Activated CD4-positive, alpha-beta memory T cell treated with anti-CD3 and anti-CD28 coated beads, Interleukin-2, amount 10 ng/mL, durations not matched to agents 7 days and 5 days (primary cell): ENCODE results near the gene RPP40. TPM values are rescaled to one million over a fixed set of nuclear protein-coding genes. Genes with fewer than 3 reads are reported as not detected.
"Not testable (repeated sequence)": the region's sequence is repeated elsewhere in the genome, so short reads cannot be mapped to it uniquely, and the experiment has no call there.

Experiments used
- CTCF ChIA-PET: fragments of 350-600 bp; sonication (Branson Sonifier 250); formaldehyde crosslinking; loops from one replicate; lab custom pipeline; 2021; ENCODE audit warnings: antibody characterized with exemption, inconsistent platforms; lab: Charles Lee
- POLR2A ChIA-PET: fragments of 350-600 bp; sonication (Branson Sonifier 250); formaldehyde crosslinking; loops from one replicate; lab custom pipeline; 2021; ENCODE audit warnings: antibody characterized with exemption; lab: Charles Lee
- DNase-seq: peaks from one replicate; pipeline ENCODE4 v3.0.0-alpha.2; 2020
- H3K27ac Mint-ChIP-seq: one replicate; pipeline ENCODE4 v1.8.0; 2021; ENCODE audit warnings: mild to moderate bottlenecking, mixed read lengths
- H3K27me3 Mint-ChIP-seq: one replicate; pipeline ENCODE4 v1.8.0; 2021; ENCODE audit warnings: mixed read lengths
- H3K36me3 Mint-ChIP-seq: one replicate; pipeline ENCODE4 v1.8.0; 2021; ENCODE audit warnings: low read depth, mixed read lengths
- H3K4me1 Mint-ChIP-seq: one replicate; pipeline ENCODE4 v1.8.0; 2021; ENCODE audit warnings: mixed read lengths
- H3K4me3 Mint-ChIP-seq: one replicate; pipeline ENCODE4 v1.8.0; 2021; ENCODE audit warnings: mild to moderate bottlenecking, mixed read lengths
- H3K9me3 Mint-ChIP-seq: one replicate; pipeline ENCODE4 v1.8.0; 2021; ENCODE audit warnings: mixed read lengths
- total RNA-seq, 2 experiments: library from RNA; stranded (reverse); gene quantifications; one replicate each; pipeline ENCODE4 v1.2.3, GENCODE V29; 2021

The RPP40 gene
- total RNA-seq, 2 experiments from 2014 or later = 2.1 to 3.4 TPM

- Mint-ChIP-seq H3K36me3 (peaks cover under 1% of the 10 kb centered on the region), H3K9me3 (no peaks in the 10 kb centered on the region), H3K27ac (no peak overlapping the region), H3K27me3 (peaks cover 3% of the 10 kb centered on the region), H3K4me1 (peaks cover 16% of the 10 kb centered on the region), H3K4me3 (no peak overlapping the region)
- DNase-seq = no peak
- POLR2A ChIA-PET = no interaction called here
- CTCF ChIA-PET = interaction anchor here (0.9 to 1.2 kb wide), 2 partner anchors 12 to 25 kb away, joined by 3 to 5 read pairs; no protein-coding TSS in a partner anchor
These were observed 2.4 kb upstream of the RPP40 start for GRCh38 chr6:5006222-5006621.

GRCh38 chr6:5005038-5005433 lies 1.2 kb upstream of the RPP40 start:
- H3K27me3 Mint-ChIP-seq, H3K9me3 Mint-ChIP-seq, POLR2A ChIA-PET, H3K36me3 Mint-ChIP-seq, H3K4me3 Mint-ChIP-seq, H3K27ac Mint-ChIP-seq, DNase-seq: not testable (repeated sequence)
- peaks cover 16% of the 10 kb centered on the region for H3K4me1 Mint-ChIP-seq
- CTCF ChIA-PET = interaction anchor here (0.9 to 2.4 kb wide), 3 partner anchors 9 to 26 kb away, joined by 3 to 10 read pairs (median 5); no protein-coding TSS in a partner anchor

- POLR2A ChIA-PET = no interaction called here
- CTCF ChIA-PET = interaction anchor here (1.1 to 2.4 kb wide), 3 partner anchors 9 to 38 kb away, joined by 3 to 10 read pairs (median 5); no protein-coding TSS in a partner anchor
- H3K27me3 Mint-ChIP-seq = no peaks in the 10 kb centered on the region
- no peaks in the 10 kb centered on the region for H3K9me3 Mint-ChIP-seq
- H3K36me3 Mint-ChIP-seq = peaks cover 4% of the 10 kb centered on the region
- H3K4me3 Mint-ChIP-seq = peak overlapping the region; percentile 91
- DNase-seq = no peak
- peak overlapping the region; percentile 86 for H3K27ac Mint-ChIP-seq
- peaks cover 16% of the 10 kb centered on the region for H3K4me1 Mint-ChIP-seq
These were observed 668 bp upstream of the RPP40 start for GRCh38 chr6:5004373-5005037.

GRCh38 chr6:4999586-4999985 lies 4.3 kb downstream of the RPP40 start:
- H3K4me3 Mint-ChIP-seq = no peak overlapping the region
- H3K4me1 Mint-ChIP-seq = peaks cover 14% of the 10 kb centered on the region
- POLR2A ChIA-PET = interaction anchor here (0.7 kb wide), 1 partner anchor 226 kb away, joined by 3 read pairs; no protein-coding TSS in a partner anchor
- H3K27me3 Mint-ChIP-seq = no peaks in the 10 kb centered on the region
- H3K9me3 Mint-ChIP-seq = no peaks in the 10 kb centered on the region
- H3K27ac Mint-ChIP-seq = no peak overlapping the region
- DNase-seq = no peak
- CTCF ChIA-PET = no interaction called here
- H3K36me3 Mint-ChIP-seq = peaks cover 7% of the 10 kb centered on the region

- Mint-ChIP-seq H3K9me3 (no peaks in the 10 kb centered on the region), H3K27me3 (no peaks in the 10 kb centered on the region), H3K4me3 (no peak overlapping the region), H3K27ac (no peak overlapping the region), H3K4me1 (peaks cover 4% of the 10 kb centered on the region), H3K36me3 (peaks cover 7% of the 10 kb centered on the region)
- CTCF ChIA-PET = no interaction called here
- POLR2A ChIA-PET = no interaction called here
- DNase-seq = no peak
These were observed 6.0 kb downstream of the RPP40 start for GRCh38 chr6:4997862-4998261.

GRCh38 chr6:4994741-4995140 lies 9.1 kb downstream of the RPP40 start:
- ChIA-PET CTCF (no interaction called here), POLR2A (no interaction called here)
- DNase-seq = no peak
- H3K4me3 Mint-ChIP-seq = no peak overlapping the region
- no peak overlapping the region for H3K27ac Mint-ChIP-seq
- no peaks in the 10 kb centered on the region for H3K9me3 Mint-ChIP-seq
- H3K4me1 Mint-ChIP-seq = no peaks in the 10 kb centered on the region
- H3K36me3 Mint-ChIP-seq = peaks cover 7% of the 10 kb centered on the region
- no peaks in the 10 kb centered on the region for H3K27me3 Mint-ChIP-seq

GRCh38 chr6:4987432-4987831 lies 16.4 kb downstream of the RPP40 start:
- peaks cover 4% of the 10 kb centered on the region for H3K36me3 Mint-ChIP-seq
- DNase-seq = no peak
- ChIA-PET POLR2A (no interaction called here), CTCF (no interaction called here)
- no peak overlapping the region for H3K27ac Mint-ChIP-seq
- H3K4me3 Mint-ChIP-seq = no peak overlapping the region
- peaks cover 4% of the 10 kb centered on the region for H3K9me3 Mint-ChIP-seq
- no peaks in the 10 kb centered on the region for H3K4me1 Mint-ChIP-seq
- H3K27me3 Mint-ChIP-seq = no peaks in the 10 kb centered on the region

- H3K27me3 Mint-ChIP-seq = no peaks in the 10 kb centered on the region
- H3K27ac Mint-ChIP-seq = no peak overlapping the region
- no peak for DNase-seq
- peaks cover 4% of the 10 kb centered on the region for H3K9me3 Mint-ChIP-seq
- POLR2A ChIA-PET = no interaction called here
- H3K36me3 Mint-ChIP-seq = peaks cover 4% of the 10 kb centered on the region
- CTCF ChIA-PET = no interaction called here
- H3K4me3 Mint-ChIP-seq = no peak overlapping the region
- H3K4me1 Mint-ChIP-seq = no peaks in the 10 kb centered on the region
These were observed 16.8 kb downstream of the RPP40 start for GRCh38 chr6:4986999-4987398.

- no peak for DNase-seq
- Mint-ChIP-seq H3K27me3 (no peaks in the 10 kb centered on the region), H3K27ac (no peak overlapping the region), H3K36me3 (peaks cover 3% of the 10 kb centered on the region), H3K9me3 (peaks cover 9% of the 10 kb centered on the region), H3K4me1 (no peaks in the 10 kb centered on the region), H3K4me3 (no peak overlapping the region)
- POLR2A ChIA-PET = no interaction called here
- CTCF ChIA-PET = no interaction called here
These were observed 20.5 kb downstream of the RPP40 start for GRCh38 chr6:4983322-4983721.

- CTCF ChIA-PET = no interaction called here
- H3K27ac Mint-ChIP-seq = no peak overlapping the region
These were observed 22.1 kb downstream of the RPP40 start for GRCh38 chr6:4981761-4982160.

GRCh38 chr6:4979426-4979825 lies 24.4 kb downstream of the RPP40 start:
- Mint-ChIP-seq H3K27me3 (peaks cover 8% of the 10 kb centered on the region), H3K27ac (no peak overlapping the region), H3K4me1 (no peaks in the 10 kb centered on the region), H3K9me3 (peaks cover 14% of the 10 kb centered on the region), H3K36me3 (peaks cover 5% of the 10 kb centered on the region), H3K4me3 (no peak overlapping the region)
- POLR2A ChIA-PET = no interaction called here
- CTCF ChIA-PET = no interaction called here
- no peak for DNase-seq

More at GRCh38 chr6:4981761-4982160, 22.1 kb downstream of the RPP40 start:
- Mint-ChIP-seq H3K4me3 (no peak overlapping the region), H3K9me3 (peaks cover 14% of the 10 kb centered on the region), H3K36me3 (peaks cover 5% of the 10 kb centered on the region), H3K4me1 (no peaks in the 10 kb centered on the region), H3K27me3 (peaks cover 4% of the 10 kb centered on the region)
- POLR2A ChIA-PET = no interaction called here
- DNase-seq = no peak

- DNase-seq = no peak
- Mint-ChIP-seq H3K27ac (no peak overlapping the region), H3K27me3 (peaks cover 9% of the 10 kb centered on the region), H3K36me3 (peaks cover 5% of the 10 kb centered on the region), H3K9me3 (peaks cover 14% of the 10 kb centered on the region), H3K4me3 (no peak overlapping the region), H3K4me1 (no peaks in the 10 kb centered on the region)
- ChIA-PET CTCF (no interaction called here), POLR2A (no interaction called here)
These were observed 26.4 kb downstream of the RPP40 start for GRCh38 chr6:4977468-4977867.

- CTCF ChIA-PET = no interaction called here
- Mint-ChIP-seq H3K9me3 (peaks cover 14% of the 10 kb centered on the region), H3K27me3 (peaks cover 11% of the 10 kb centered on the region), H3K27ac (no peak overlapping the region), H3K4me1 (no peaks in the 10 kb centered on the region), H3K4me3 (no peak overlapping the region), H3K36me3 (peaks cover 5% of the 10 kb centered on the region)
- DNase-seq = no peak
- POLR2A ChIA-PET = no interaction called here
These were observed 28.3 kb downstream of the RPP40 start for GRCh38 chr6:4975506-4975905.

- H3K4me3 Mint-ChIP-seq = no peak overlapping the region
- no peaks in the 10 kb centered on the region for H3K4me1 Mint-ChIP-seq
- DNase-seq = no peak
- H3K27ac Mint-ChIP-seq = no peak overlapping the region
- ChIA-PET POLR2A (no interaction called here), CTCF (interaction anchor here (1.3 kb wide), 1 partner anchor 56 kb away, joined by 3 read pairs; no protein-coding TSS in a partner anchor)
- H3K9me3 Mint-ChIP-seq = peaks cover 14% of the 10 kb centered on the region
- H3K27me3 Mint-ChIP-seq = peaks cover 11% of the 10 kb centered on the region
- H3K36me3 Mint-ChIP-seq = peaks cover 5% of the 10 kb centered on the region
These were observed 28.9 kb downstream of the RPP40 start for GRCh38 chr6:4974962-4975361.
